Bronchial epithelial cell (primary cell): ENCODE data around the gene IQGAP1. TPM values are rescaled to one million over a fixed set of nuclear protein-coding genes. Genes with fewer than 3 reads are reported as not detected.
A peak's percentile ranks its signal among the peaks of the same experiment; 100 is the strongest.

Source experiments
- DNase-seq: peaks from one replicate; pipeline ENCODE4 v3.0.0-alpha.2; 2010; ENCODE audit warnings: low read depth
- FAIRE-seq: peaks from 2 replicates; lab custom pipeline; 2011; peaks lifted over from hg19 to GRCh38; lab: Jason Lieb, UNC
- H3K27me3 ChIP-seq: 2 replicates; pipeline ENCODE4 v1.5.1; 2011; ENCODE audit warnings: low read length; ENCODE audit not compliant: control insufficient read depth, insufficient read depth
- H3K36me3 ChIP-seq: 2 replicates; pipeline ENCODE4 v1.5.1; 2011; ENCODE audit warnings: low read length; ENCODE audit not compliant: control insufficient read depth, insufficient read depth
- H3K4me3 ChIP-seq: 2 replicates; pipeline ENCODE4 v1.5.1; 2011; ENCODE audit warnings: mild to moderate bottlenecking, low read depth, low read length, control low read depth
- total RNA-seq: library from RNA; depleted of rRNA; stranded (reverse); fragments of >200 nt; gene quantifications from 2 replicates; pipeline ENCODE4 v1.2.1, GENCODE V29; 2014
- TF ChIP-seq, protein P1 (sequence below): IDR thresholded peaks from 2 replicates; pipeline ENCODE4 v1.5.1; 2011; ENCODE audit warnings: mild to moderate bottlenecking, moderate library complexity, low read length, control low read depth, inconsistent platforms; ENCODE audit not compliant: insufficient read depth, severe bottlenecking

IQGAP1 gene
- total RNA-seq, 1 donor from 2014 or later = 163 TPM

DNA sequence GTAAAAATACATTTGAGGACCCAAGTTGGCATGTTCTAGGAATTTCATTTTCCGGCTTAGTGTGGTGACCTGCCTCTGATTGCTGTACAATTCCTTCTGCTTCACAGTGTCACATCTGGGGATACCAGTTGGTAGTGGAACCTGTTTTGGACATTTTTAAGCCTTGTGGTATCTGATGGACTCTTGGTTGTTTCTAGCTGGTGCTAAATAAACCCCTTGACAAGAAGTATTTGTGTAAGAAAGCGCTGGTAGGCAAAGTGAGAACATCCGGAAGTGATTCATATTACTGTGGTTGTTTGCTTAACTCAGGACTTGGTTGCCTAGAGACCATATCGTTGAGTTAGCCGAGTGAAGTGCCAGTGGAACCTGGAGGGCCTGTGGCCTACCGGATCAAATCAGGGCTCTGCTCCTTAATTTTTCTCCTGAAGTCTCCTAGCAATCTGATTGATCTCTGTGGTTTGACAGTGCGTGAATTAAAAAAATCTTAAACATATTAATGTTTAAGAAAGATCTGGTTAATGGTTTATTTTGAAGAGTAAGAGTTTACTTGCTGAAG is 12.8 kb downstream of the IQGAP1 start:
- Histone ChIP-seq H3K36me3 (no peaks in the 10 kb centered on the region), H3K4me3 (no peak overlapping the region), H3K27me3 (no peaks in the 10 kb centered on the region)
- DNase-seq (peak; percentile 97), FAIRE-seq (no peak)
- TF ChIP-seq, protein P1, sequence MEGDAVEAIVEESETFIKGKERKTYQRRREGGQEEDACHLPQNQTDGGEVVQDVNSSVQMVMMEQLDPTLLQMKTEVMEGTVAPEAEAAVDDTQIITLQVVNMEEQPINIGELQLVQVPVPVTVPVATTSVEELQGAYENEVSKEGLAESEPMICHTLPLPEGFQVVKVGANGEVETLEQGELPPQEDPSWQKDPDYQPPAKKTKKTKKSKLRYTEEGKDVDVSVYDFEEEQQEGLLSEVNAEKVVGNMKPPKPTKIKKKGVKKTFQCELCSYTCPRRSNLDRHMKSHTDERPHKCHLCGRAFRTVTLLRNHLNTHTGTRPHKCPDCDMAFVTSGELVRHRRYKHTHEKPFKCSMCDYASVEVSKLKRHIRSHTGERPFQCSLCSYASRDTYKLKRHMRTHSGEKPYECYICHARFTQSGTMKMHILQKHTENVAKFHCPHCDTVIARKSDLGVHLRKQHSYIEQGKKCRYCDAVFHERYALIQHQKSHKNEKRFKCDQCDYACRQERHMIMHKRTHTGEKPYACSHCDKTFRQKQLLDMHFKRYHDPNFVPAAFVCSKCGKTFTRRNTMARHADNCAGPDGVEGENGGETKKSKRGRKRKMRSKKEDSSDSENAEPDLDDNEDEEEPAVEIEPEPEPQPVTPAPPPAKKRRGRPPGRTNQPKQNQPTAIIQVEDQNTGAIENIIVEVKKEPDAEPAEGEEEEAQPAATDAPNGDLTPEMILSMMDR = no peak

GRCh38 chr15:90401495-90401894 is 13.5 kb downstream of the IQGAP1 start:
- DNase-seq (no peak), FAIRE-seq (no peak)
- H3K4me3 ChIP-seq = no peak overlapping the region
- TF ChIP-seq, protein P1 = no peak
- H3K27me3 ChIP-seq = no peaks in the 10 kb centered on the region
- no peaks in the 10 kb centered on the region for H3K36me3 ChIP-seq

GRCh38 chr15:90402223-90402622 is 14.2 kb downstream of the IQGAP1 start:
- Histone ChIP-seq H3K4me3 (no peak overlapping the region), H3K36me3 (no peaks in the 10 kb centered on the region), H3K27me3 (no peaks in the 10 kb centered on the region)
- no peak for FAIRE-seq
- peak; percentile 83 for DNase-seq
- TF ChIP-seq, protein P1 = no peak

DNA sequence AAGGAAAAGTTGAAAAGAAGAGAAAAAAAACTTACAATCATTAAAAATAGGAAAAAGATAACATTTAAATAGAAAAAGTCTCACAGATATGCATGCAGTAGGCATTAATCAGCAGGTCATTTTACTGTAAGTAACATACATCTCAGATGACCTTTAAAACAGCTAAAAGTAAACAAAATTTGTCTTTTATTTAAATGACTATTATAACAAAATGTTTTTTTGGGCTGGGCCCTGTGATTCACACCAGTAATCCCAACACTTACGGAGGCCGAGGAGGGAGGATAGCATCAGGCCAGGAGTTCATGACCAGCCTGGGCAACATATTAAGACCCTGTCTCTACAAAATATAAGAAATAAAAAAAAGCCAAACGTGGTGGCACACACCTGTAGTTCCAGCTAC is 14.7 kb downstream of the IQGAP1 start:
- no peak for FAIRE-seq
- TF ChIP-seq, protein P1 = no peak

DNA sequence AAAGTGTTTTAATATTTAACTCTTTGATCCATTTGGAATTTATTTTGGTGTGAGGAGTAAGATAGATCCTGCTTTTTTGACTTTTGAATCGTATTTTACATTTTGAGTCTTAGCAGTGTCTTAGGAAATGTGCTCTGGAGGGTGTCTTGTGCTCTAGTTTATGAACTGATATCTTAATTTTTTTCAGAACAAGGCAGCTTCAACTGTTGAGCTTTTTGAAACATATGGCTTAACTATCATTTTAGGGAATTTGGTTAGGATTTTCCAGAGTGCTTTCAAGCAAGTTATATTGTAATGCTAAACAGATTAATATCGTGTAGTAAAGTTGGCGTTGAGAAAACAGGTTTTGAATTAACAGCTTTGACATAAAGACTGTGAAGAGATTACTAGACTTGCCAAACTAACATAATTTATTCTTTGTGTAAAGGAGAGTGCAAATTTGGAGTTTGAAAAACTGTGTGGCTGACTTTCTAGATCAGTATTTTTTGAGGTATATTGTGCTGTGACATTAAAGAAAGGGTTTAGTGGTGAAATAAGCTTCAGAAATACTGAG is 17.1 kb downstream of the IQGAP1 start:
- FAIRE-seq = no peak
- TF ChIP-seq, protein P1 = no peak

More for the DNA sequence above, 14.7 kb downstream of the IQGAP1 start:
- no peak overlapping the region for H3K4me3 ChIP-seq
- no peak for DNase-seq
- no peaks in the 10 kb centered on the region for H3K27me3 ChIP-seq
- H3K36me3 ChIP-seq = no peaks in the 10 kb centered on the region

DNA sequence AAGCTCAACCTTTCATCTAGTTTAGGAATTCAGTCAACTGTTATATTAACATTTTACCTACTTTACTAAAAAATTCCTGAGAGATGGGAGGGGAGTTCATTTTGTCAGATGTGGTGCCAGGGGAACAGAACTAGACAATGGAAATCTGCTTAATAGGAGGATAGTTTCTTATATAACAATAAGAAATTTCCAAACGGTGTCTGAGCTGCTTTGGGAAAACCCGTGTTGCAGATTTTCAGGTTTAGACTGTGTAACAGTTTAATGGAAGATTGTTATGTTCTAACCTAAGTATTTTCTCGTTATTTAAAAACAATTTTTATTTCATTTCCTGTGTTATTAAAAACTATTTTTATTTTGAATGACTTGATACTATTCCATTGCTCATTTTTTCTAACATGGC is 19.3 kb downstream of the IQGAP1 start:
- TF ChIP-seq, protein P1 = no peak
- DNase-seq = no peak
- Histone ChIP-seq H3K4me3 (no peak overlapping the region), H3K27me3 (no peaks in the 10 kb centered on the region), H3K36me3 (peaks cover 4% of the 10 kb centered on the region)
- FAIRE-seq = no peak

More for the DNA sequence above, 17.1 kb downstream of the IQGAP1 start:
- Histone ChIP-seq H3K36me3 (peaks cover 4% of the 10 kb centered on the region), H3K4me3 (no peak overlapping the region), H3K27me3 (no peaks in the 10 kb centered on the region)
- no peak for DNase-seq
